22Rv1 (cell line): ENCODE data around the gene EIF2S2.

Experiments used
- CTCF ChIP-seq: fragments of 450-650 bp; IDR thresholded peaks from 2 replicates; pipeline ENCODE4 v1.5.1; 2017; ENCODE audit warnings: mild to moderate bottlenecking
- ZFX ChIP-seq: fragments of 450-650 bp; IDR thresholded peaks from 2 replicates; pipeline ENCODE4 v1.6.1; 2017; ENCODE audit warnings: antibody characterized with exemption, borderline replicate concordance

GRCh38 chr20:34042262-34042661 is 69.8 kb downstream of the EIF2S2 start:
- no peak for TF ChIP-seq CTCF
- TF ChIP-seq ZFX: no peak
